ENCODE data around the gene TFAP2A. TPM values are rescaled to one million over a fixed set of nuclear protein-coding genes. Genes with fewer than 3 reads are reported as not detected.

The TFAP2A gene
- polyA plus RNA-seq, 1 donor, result 0.90 TPM

GRCh38 chr6:10426781-10427279, 12.0 kb upstream of the TFAP2A start:
- WGBS (ENCODE audit: insufficient coverage, low lambda C conversion rate), result no CpG with 5 or more reads among the region's 6 CpGs
- Histone ChIP-seq H3K27me3 (ENCODE audit: control insufficient read depth, insufficient read depth, low read length) (peaks cover 79% of the 10 kb centered on the region), H3K27ac (ENCODE audit: low read length) (no peak overlapping the region), H3K9me3 (ENCODE audit: control insufficient read depth, low read depth, low read length) (peaks cover 3% of the 10 kb centered on the region), H3K4me3 (ENCODE audit: low read length) (peak overlapping the region; percentile 36), H3K36me3 (ENCODE audit: control insufficient read depth, insufficient read depth, low read length) (no peaks in the 10 kb centered on the region), H3K4me1 (ENCODE audit: control insufficient read depth, insufficient read depth, low read length) (peaks cover 4% of the 10 kb centered on the region)
- DNase-seq, result no peak

GRCh38 chr6:10425975-10426780, 11.3 kb upstream of the TFAP2A start:
- no CpG with 5 or more reads among the region's 54 CpGs for WGBS (ENCODE audit: insufficient coverage, low lambda C conversion rate)
- Histone ChIP-seq H3K4me1 (ENCODE audit: control insufficient read depth, insufficient read depth, low read length) (peaks cover 4% of the 10 kb centered on the region), H3K36me3 (ENCODE audit: control insufficient read depth, insufficient read depth, low read length) (no peaks in the 10 kb centered on the region), H3K27me3 (ENCODE audit: control insufficient read depth, insufficient read depth, low read length) (peaks cover 82% of the 10 kb centered on the region), H3K4me3 (ENCODE audit: low read length) (peak overlapping the region; percentile 36), H3K27ac (ENCODE audit: low read length) (no peak overlapping the region), H3K9me3 (ENCODE audit: control insufficient read depth, low read depth, low read length) (peaks cover 5% of the 10 kb centered on the region)
- peak in 1 of 2 donors; percentile 52 for DNase-seq

- peaks cover 88% of the 10 kb centered on the region for H3K27me3 ChIP-seq (ENCODE audit: control insufficient read depth, insufficient read depth, low read length)
- H3K4me3 ChIP-seq (ENCODE audit: low read length), result peak overlapping the region; percentile 1
- 0% methylated on average over 3 of the region's 35 CpGs for WGBS (ENCODE audit: insufficient coverage, low lambda C conversion rate)
- no peak for DNase-seq
- H3K27ac ChIP-seq (ENCODE audit: low read length), result no peak overlapping the region
- H3K4me1 ChIP-seq (ENCODE audit: control insufficient read depth, insufficient read depth, low read length), result peaks cover 4% of the 10 kb centered on the region
- peaks cover 6% of the 10 kb centered on the region for H3K9me3 ChIP-seq (ENCODE audit: control insufficient read depth, low read depth, low read length)
- H3K36me3 ChIP-seq (ENCODE audit: control insufficient read depth, insufficient read depth, low read length), result no peaks in the 10 kb centered on the region
Measured at GRCh38 chr6:10425176-10425974, 10.5 kb upstream of the TFAP2A start.

- H3K36me3 ChIP-seq (ENCODE audit: control insufficient read depth, insufficient read depth, low read length), result no peaks in the 10 kb centered on the region
- H3K4me1 ChIP-seq (ENCODE audit: control insufficient read depth, insufficient read depth, low read length), result peaks cover 4% of the 10 kb centered on the region
- peaks cover 11% of the 10 kb centered on the region for H3K9me3 ChIP-seq (ENCODE audit: control insufficient read depth, low read depth, low read length)
- no CpG with 5 or more reads among the region's 5 CpGs for WGBS (ENCODE audit: insufficient coverage, low lambda C conversion rate)
- H3K27ac ChIP-seq (ENCODE audit: low read length), result no peak overlapping the region
- H3K27me3 ChIP-seq (ENCODE audit: control insufficient read depth, insufficient read depth, low read length), result peaks cover 92% of the 10 kb centered on the region
- no peak for DNase-seq
- H3K4me3 ChIP-seq (ENCODE audit: low read length), result no peak overlapping the region
Measured at GRCh38 chr6:10424040-10424439, 9.2 kb upstream of the TFAP2A start.

- 20% methylated on average over 1 of the region's 7 CpGs for WGBS (ENCODE audit: insufficient coverage, low lambda C conversion rate)
- peaks cover 12% of the 10 kb centered on the region for H3K9me3 ChIP-seq (ENCODE audit: control insufficient read depth, low read depth, low read length)
- H3K27me3 ChIP-seq (ENCODE audit: control insufficient read depth, insufficient read depth, low read length), result peaks cover 98% of the 10 kb centered on the region
- H3K4me3 ChIP-seq (ENCODE audit: low read length), result no peak overlapping the region
- DNase-seq, result no peak
- no peaks in the 10 kb centered on the region for H3K36me3 ChIP-seq (ENCODE audit: control insufficient read depth, insufficient read depth, low read length)
- H3K27ac ChIP-seq (ENCODE audit: low read length), result no peak overlapping the region
- peaks cover 4% of the 10 kb centered on the region for H3K4me1 ChIP-seq (ENCODE audit: control insufficient read depth, insufficient read depth, low read length)
Measured at GRCh38 chr6:10422737-10423034, 7.8 kb upstream of the TFAP2A start.

- DNase-seq, result no peak
- Histone ChIP-seq H3K36me3 (ENCODE audit: control insufficient read depth, insufficient read depth, low read length) (no peaks in the 10 kb centered on the region), H3K27me3 (ENCODE audit: control insufficient read depth, insufficient read depth, low read length) (peaks cover 100% of the 10 kb centered on the region), H3K4me1 (ENCODE audit: control insufficient read depth, insufficient read depth, low read length) (peaks cover 7% of the 10 kb centered on the region), H3K27ac (ENCODE audit: low read length) (no peak overlapping the region), H3K4me3 (ENCODE audit: low read length) (no peak overlapping the region), H3K9me3 (ENCODE audit: control insufficient read depth, low read depth, low read length) (peaks cover 17% of the 10 kb centered on the region)
- 30% methylated on average over 2 of the region's 39 CpGs for WGBS (ENCODE audit: insufficient coverage, low lambda C conversion rate)
Measured at GRCh38 chr6:10421921-10422736, 7.3 kb upstream of the TFAP2A start.

- peaks cover 100% of the 10 kb centered on the region for H3K27me3 ChIP-seq (ENCODE audit: control insufficient read depth, insufficient read depth, low read length)
- WGBS (ENCODE audit: insufficient coverage, low lambda C conversion rate), result no CpG with 5 or more reads among the region's 47 CpGs
- no peaks in the 10 kb centered on the region for H3K36me3 ChIP-seq (ENCODE audit: control insufficient read depth, insufficient read depth, low read length)
- H3K4me3 ChIP-seq (ENCODE audit: low read length), result no peak overlapping the region
- peaks cover 18% of the 10 kb centered on the region for H3K9me3 ChIP-seq (ENCODE audit: control insufficient read depth, low read depth, low read length)
- H3K4me1 ChIP-seq (ENCODE audit: control insufficient read depth, insufficient read depth, low read length), result peaks cover 11% of the 10 kb centered on the region
- no peak for DNase-seq
- H3K27ac ChIP-seq (ENCODE audit: low read length), result no peak overlapping the region
Measured at GRCh38 chr6:10421158-10421920, 6.5 kb upstream of the TFAP2A start.

- H3K36me3 ChIP-seq (ENCODE audit: control insufficient read depth, insufficient read depth, low read length), result no peaks in the 10 kb centered on the region
- no peak overlapping the region for H3K27ac ChIP-seq (ENCODE audit: low read length)
- no peak overlapping the region for H3K4me3 ChIP-seq (ENCODE audit: low read length)
- peaks cover 100% of the 10 kb centered on the region for H3K27me3 ChIP-seq (ENCODE audit: control insufficient read depth, insufficient read depth, low read length)
- H3K4me1 ChIP-seq (ENCODE audit: control insufficient read depth, insufficient read depth, low read length), result peaks cover 13% of the 10 kb centered on the region
- no CpG with 5 or more reads among the region's 21 CpGs for WGBS (ENCODE audit: insufficient coverage, low lambda C conversion rate)
- H3K9me3 ChIP-seq (ENCODE audit: control insufficient read depth, low read depth, low read length), result peaks cover 18% of the 10 kb centered on the region
- no peak for DNase-seq
Measured at GRCh38 chr6:10420546-10421157, 5.8 kb upstream of the TFAP2A start.

GRCh38 chr6:10419749-10420545, 5.1 kb upstream of the TFAP2A start:
- Histone ChIP-seq H3K27ac (ENCODE audit: low read length) (no peak overlapping the region), H3K4me1 (ENCODE audit: control insufficient read depth, insufficient read depth, low read length) (peaks cover 15% of the 10 kb centered on the region), H3K4me3 (ENCODE audit: low read length) (no peak overlapping the region), H3K9me3 (ENCODE audit: control insufficient read depth, low read depth, low read length) (peaks cover 20% of the 10 kb centered on the region), H3K27me3 (ENCODE audit: control insufficient read depth, insufficient read depth, low read length) (peaks cover 100% of the 10 kb centered on the region), H3K36me3 (ENCODE audit: control insufficient read depth, insufficient read depth, low read length) (no peaks in the 10 kb centered on the region)
- 0% methylated on average over 1 of the region's 31 CpGs for WGBS (ENCODE audit: insufficient coverage, low lambda C conversion rate)
- no peak for DNase-seq
